Lower leg skin (tissue), 3 donors: ENCODE results near the gene DLGAP3.

ENCODE experiments used
- POLR2A ChIP-seq, 2 donors: fragments of 450-650 bp; IDR thresholded peaks; one replicate each; pipeline ENCODE4 v1.6.1; 2016 to 2017; ENCODE audit warnings: antibody characterized with exemption in 2 of 2, mild to moderate bottlenecking in 1 of 2, moderate library complexity in 1 of 2
- TF ChIP-seq, protein P1 (sequence below), 3 donors: fragments of 450-650 bp; IDR thresholded peaks; one replicate each; pipeline ENCODE4 v1.5.1; 2016; ENCODE audit warnings: antibody characterized with exemption in 3 of 3, mild to moderate bottlenecking in 3 of 3, moderate library complexity in 2 of 3

DNA sequence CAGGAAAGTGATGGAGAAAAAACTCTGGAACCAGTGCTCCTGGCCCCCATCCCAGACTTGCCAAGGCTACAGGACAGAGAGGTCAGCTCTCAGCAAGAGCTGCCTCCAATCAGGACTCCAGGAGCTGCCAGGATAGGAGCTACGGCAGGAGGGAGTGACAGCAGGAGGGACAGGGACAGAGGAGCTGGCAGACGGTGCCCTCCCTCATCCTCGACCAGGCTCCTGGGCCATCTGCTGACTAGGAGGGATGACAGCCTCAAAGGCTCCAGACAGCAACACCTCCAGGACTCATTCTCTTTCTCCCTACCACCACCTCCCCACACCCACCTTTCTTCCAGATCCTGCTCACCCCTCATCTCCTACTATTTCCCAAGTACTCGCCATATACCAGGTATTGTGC lies 22.7 kb downstream of the DLGAP3 start:
- TF ChIP-seq, protein P1, sequence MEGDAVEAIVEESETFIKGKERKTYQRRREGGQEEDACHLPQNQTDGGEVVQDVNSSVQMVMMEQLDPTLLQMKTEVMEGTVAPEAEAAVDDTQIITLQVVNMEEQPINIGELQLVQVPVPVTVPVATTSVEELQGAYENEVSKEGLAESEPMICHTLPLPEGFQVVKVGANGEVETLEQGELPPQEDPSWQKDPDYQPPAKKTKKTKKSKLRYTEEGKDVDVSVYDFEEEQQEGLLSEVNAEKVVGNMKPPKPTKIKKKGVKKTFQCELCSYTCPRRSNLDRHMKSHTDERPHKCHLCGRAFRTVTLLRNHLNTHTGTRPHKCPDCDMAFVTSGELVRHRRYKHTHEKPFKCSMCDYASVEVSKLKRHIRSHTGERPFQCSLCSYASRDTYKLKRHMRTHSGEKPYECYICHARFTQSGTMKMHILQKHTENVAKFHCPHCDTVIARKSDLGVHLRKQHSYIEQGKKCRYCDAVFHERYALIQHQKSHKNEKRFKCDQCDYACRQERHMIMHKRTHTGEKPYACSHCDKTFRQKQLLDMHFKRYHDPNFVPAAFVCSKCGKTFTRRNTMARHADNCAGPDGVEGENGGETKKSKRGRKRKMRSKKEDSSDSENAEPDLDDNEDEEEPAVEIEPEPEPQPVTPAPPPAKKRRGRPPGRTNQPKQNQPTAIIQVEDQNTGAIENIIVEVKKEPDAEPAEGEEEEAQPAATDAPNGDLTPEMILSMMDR (IDR thresholded peaks at IDR 0.05) = no peak
- no peak for TF ChIP-seq POLR2A (IDR thresholded peaks at IDR 0.05)
